BE2C (cell line): ENCODE results near the gene TMEM139.

Source experiments
- DNase-seq: peaks from one replicate; pipeline ENCODE4 v3.0.0-alpha.2; 2020
- H3K27me3 ChIP-seq: fragments of 250-450 bp; sonication (Bioruptor Pico); 2 replicates; pipeline ENCODE4 v1.5.1; 2020; ENCODE audit warnings: mild to moderate bottlenecking
- H3K36me3 ChIP-seq: fragments of 250-450 bp; sonication (Bioruptor Pico); 2 replicates; pipeline ENCODE4 v1.5.1; 2020; ENCODE audit warnings: mild to moderate bottlenecking
- H3K4me1 ChIP-seq: fragments of 250-450 bp; sonication (Bioruptor Pico); 2 replicates; pipeline ENCODE4 v1.5.1; 2020
- H3K4me3 ChIP-seq: 2 replicates; pipeline ENCODE4 v1.5.1; 2011; ENCODE audit warnings: low read depth, low read length
- H3K9me3 ChIP-seq: fragments of 250-450 bp; sonication (Bioruptor Pico); 2 replicates; pipeline ENCODE4 v1.5.1; 2020
- CTCF ChIP-seq: IDR thresholded peaks from 2 replicates; pipeline ENCODE4 v1.5.1; 2012; ENCODE audit warnings: mild to moderate bottlenecking, low read depth, low read length

The TMEM139 gene

GRCh38 chr7:143283381-143283780 is 1.4 kb upstream of the TMEM139 start:
- no peak for TF ChIP-seq CTCF
- H3K4me3 ChIP-seq = no peak overlapping the region
- H3K4me1 ChIP-seq = peaks cover 12% of the 10 kb centered on the region
- H3K27me3 ChIP-seq = no peaks in the 10 kb centered on the region
- no peaks in the 10 kb centered on the region for H3K9me3 ChIP-seq
- no peaks in the 10 kb centered on the region for H3K36me3 ChIP-seq
- DNase-seq = no peak

- no peak for TF ChIP-seq CTCF
- Histone ChIP-seq H3K4me1 (peaks cover 12% of the 10 kb centered on the region), H3K36me3 (peaks cover 4% of the 10 kb centered on the region), H3K4me3 (no peak overlapping the region), H3K9me3 (no peaks in the 10 kb centered on the region), H3K27me3 (no peaks in the 10 kb centered on the region)
- DNase-seq = no peak
These were observed 666 bp downstream of the TMEM139 start for GRCh38 chr7:143285470-143285778.

- Histone ChIP-seq H3K9me3 (no peaks in the 10 kb centered on the region), H3K4me3 (no peak overlapping the region), H3K4me1 (peaks cover 12% of the 10 kb centered on the region), H3K27me3 (no peaks in the 10 kb centered on the region), H3K36me3 (peaks cover 8% of the 10 kb centered on the region)
- TF ChIP-seq CTCF = no peak
- DNase-seq = no peak
These were observed 1.2 kb downstream of the TMEM139 start for GRCh38 chr7:143285806-143286521.

- Histone ChIP-seq H3K36me3 (peaks cover 14% of the 10 kb centered on the region), H3K27me3 (no peaks in the 10 kb centered on the region)
These were observed 1.7 kb downstream of the TMEM139 start for GRCh38 chr7:143286522-143286890.

GRCh38 chr7:143287339-143287934 is 2.7 kb downstream of the TMEM139 start:
- Histone ChIP-seq H3K4me1 (peaks cover 12% of the 10 kb centered on the region), H3K36me3 (peaks cover 20% of the 10 kb centered on the region), H3K4me3 (peak overlapping the region; percentile 19; the same call in 1 of the 2 replicates), H3K27me3 (no peaks in the 10 kb centered on the region), H3K9me3 (no peaks in the 10 kb centered on the region)
- no peak for DNase-seq
- no peak for TF ChIP-seq CTCF

More at GRCh38 chr7:143286522-143286890, 1.7 kb downstream of the TMEM139 start:
- no peak for TF ChIP-seq CTCF
- Histone ChIP-seq H3K4me1 (peaks cover 12% of the 10 kb centered on the region), H3K9me3 (no peaks in the 10 kb centered on the region), H3K4me3 (no peak overlapping the region)
- no peak for DNase-seq
